ENCODE measurements around the gene HSPE1.

HSPE1 gene

DNA sequence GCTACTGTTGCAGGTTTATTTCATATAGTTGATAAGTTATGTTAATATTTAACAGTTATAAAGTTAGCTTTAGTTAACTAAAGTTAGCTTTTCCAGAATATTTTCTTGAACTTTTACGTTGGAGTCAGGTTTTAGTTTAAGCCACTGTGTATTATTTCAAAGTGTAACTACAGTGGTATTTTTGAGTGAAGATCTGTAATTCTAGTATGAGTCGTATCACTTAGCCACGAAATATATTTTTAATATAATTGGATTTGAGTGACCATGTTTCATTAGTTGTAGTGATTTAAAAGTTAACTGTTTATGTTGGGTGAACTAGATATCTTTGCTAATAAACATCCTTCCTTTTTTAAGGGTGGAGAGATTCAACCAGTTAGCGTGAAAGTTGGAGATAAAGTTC, 2.5 kb downstream of the HSPE1 start:
- peak overlapping the region; percentile 73; the same call in 1 of the 2 replicates for H3K4me2 ChIP-seq (ENCODE audit: insufficient read depth, low read length)
- peaks cover 51% of the 10 kb centered on the region for H3K36me3 ChIP-seq (ENCODE audit: insufficient read depth, low read length)
- no peak overlapping the region; the same call in 1 of the 2 replicates for H3K27ac ChIP-seq (ENCODE audit: low read length)
- H3K4me3 ChIP-seq (ENCODE audit: low read depth in 1 of 2, low read length in 2 of 2) = peak overlapping the region in 1 of 2 experiments; percentile 73; a peak in 1 of 4 replicates
- no peak for DNase-seq
- H4K20me1 ChIP-seq (ENCODE audit: insufficient read depth, low read length) = peaks cover 22% of the 10 kb centered on the region
- no peaks in the 10 kb centered on the region for H3K9me3 ChIP-seq (ENCODE audit: insufficient read depth, low read length, severe bottlenecking)
- H3K9ac ChIP-seq (ENCODE audit: low read depth, low read length) = peak overlapping the region; percentile 74; the same call in 1 of the 2 replicates
- H3K79me2 ChIP-seq (ENCODE audit: insufficient read depth, low read length) = peaks cover 75% of the 10 kb centered on the region
- TF ChIP-seq EZH2 (IDR thresholded peaks at IDR 0.05; ENCODE audit: borderline replicate concordance, low read depth, low read length, severe bottlenecking) = no peak
- TF ChIP-seq, protein P1, sequence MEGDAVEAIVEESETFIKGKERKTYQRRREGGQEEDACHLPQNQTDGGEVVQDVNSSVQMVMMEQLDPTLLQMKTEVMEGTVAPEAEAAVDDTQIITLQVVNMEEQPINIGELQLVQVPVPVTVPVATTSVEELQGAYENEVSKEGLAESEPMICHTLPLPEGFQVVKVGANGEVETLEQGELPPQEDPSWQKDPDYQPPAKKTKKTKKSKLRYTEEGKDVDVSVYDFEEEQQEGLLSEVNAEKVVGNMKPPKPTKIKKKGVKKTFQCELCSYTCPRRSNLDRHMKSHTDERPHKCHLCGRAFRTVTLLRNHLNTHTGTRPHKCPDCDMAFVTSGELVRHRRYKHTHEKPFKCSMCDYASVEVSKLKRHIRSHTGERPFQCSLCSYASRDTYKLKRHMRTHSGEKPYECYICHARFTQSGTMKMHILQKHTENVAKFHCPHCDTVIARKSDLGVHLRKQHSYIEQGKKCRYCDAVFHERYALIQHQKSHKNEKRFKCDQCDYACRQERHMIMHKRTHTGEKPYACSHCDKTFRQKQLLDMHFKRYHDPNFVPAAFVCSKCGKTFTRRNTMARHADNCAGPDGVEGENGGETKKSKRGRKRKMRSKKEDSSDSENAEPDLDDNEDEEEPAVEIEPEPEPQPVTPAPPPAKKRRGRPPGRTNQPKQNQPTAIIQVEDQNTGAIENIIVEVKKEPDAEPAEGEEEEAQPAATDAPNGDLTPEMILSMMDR (IDR thresholded peaks at IDR 0.05; ENCODE audit: borderline replicate concordance, extremely low read depth, low read length, poor library complexity, severe bottlenecking) = no peak
- no peak for ATAC-seq (ENCODE audit: insufficient read depth, low read depth)
- H2AFZ ChIP-seq (ENCODE audit: low read depth, low read length) = no peak overlapping the region
- H3K27me3 ChIP-seq (ENCODE audit: insufficient read depth, low read length, poor library complexity) = no peaks in the 10 kb centered on the region
- peaks cover 26% of the 10 kb centered on the region for H3K4me1 ChIP-seq (ENCODE audit: insufficient read depth, low read length)

DNA sequence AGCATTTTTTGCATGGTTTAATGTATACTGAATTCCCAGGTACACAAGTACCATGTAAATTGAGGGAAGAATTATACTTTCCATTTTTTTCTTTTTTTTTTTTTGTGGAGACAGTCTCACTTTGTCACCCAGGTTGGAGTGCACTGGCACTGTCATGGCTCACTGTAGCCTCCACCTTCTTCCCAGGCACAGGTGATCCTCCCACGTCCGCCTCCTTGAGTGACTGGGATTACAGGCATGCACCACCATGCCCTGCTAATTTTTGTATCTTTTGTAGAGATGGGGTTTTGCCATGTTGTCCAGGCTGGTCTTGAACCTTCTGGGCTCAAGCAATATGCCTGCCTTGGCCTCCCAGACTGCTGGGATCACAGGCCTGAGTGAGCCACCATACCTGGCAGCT, 3.8 kb downstream of the HSPE1 start:
- H3K9me3 ChIP-seq (ENCODE audit: insufficient read depth, low read length, severe bottlenecking) = no peaks in the 10 kb centered on the region
- no peak overlapping the region for H2AFZ ChIP-seq (ENCODE audit: low read depth, low read length)
- ATAC-seq (ENCODE audit: insufficient read depth, low read depth) = no peak
- peaks cover 9% of the 10 kb centered on the region; the same call in 1 of the 2 replicates for H4K20me1 ChIP-seq (ENCODE audit: insufficient read depth, low read length)
- no peak overlapping the region for H3K4me2 ChIP-seq (ENCODE audit: insufficient read depth, low read length)
- peaks cover 19% of the 10 kb centered on the region for H3K4me1 ChIP-seq (ENCODE audit: insufficient read depth, low read length)
- no peak for DNase-seq
- H3K9ac ChIP-seq (ENCODE audit: low read depth, low read length) = no peak overlapping the region
- H3K79me2 ChIP-seq (ENCODE audit: insufficient read depth, low read length) = peaks cover 62% of the 10 kb centered on the region
- TF ChIP-seq, protein P1 (IDR thresholded peaks at IDR 0.05; ENCODE audit: borderline replicate concordance, extremely low read depth, low read length, poor library complexity, severe bottlenecking) = no peak
- no peak for TF ChIP-seq EZH2 (IDR thresholded peaks at IDR 0.05; ENCODE audit: borderline replicate concordance, low read depth, low read length, severe bottlenecking)
- H3K36me3 ChIP-seq (ENCODE audit: insufficient read depth, low read length) = peaks cover 44% of the 10 kb centered on the region
- H3K4me3 ChIP-seq (ENCODE audit: low read depth in 1 of 2, low read length in 2 of 2) = no peak overlapping the region
- H3K27me3 ChIP-seq (ENCODE audit: insufficient read depth, low read length, poor library complexity) = no peaks in the 10 kb centered on the region
- H3K27ac ChIP-seq (ENCODE audit: low read length) = no peak overlapping the region

DNA sequence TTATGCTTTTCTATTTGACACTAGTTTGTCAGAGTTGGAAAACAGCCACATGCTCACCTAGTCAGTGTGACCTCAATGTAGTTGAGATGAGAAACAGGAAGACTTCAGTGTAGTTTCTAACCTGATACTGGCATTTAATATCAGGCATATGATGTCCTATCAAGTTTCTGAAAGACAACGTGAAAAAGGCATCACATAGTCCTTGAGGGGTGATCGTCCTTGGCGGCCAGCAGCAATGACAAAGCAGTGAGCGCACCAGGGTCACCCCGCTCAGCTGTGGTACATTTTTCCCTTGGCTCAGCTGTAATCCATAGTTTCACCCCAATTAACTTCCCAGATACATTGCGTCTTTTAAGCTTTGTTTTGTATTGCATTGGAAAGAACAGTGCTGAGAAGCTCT, 4.3 kb downstream of the HSPE1 start:
- Histone ChIP-seq H3K79me2 (ENCODE audit: insufficient read depth, low read length) (peaks cover 57% of the 10 kb centered on the region), H3K36me3 (ENCODE audit: insufficient read depth, low read length) (peaks cover 39% of the 10 kb centered on the region), H2AFZ (ENCODE audit: low read depth, low read length) (no peak overlapping the region), H3K4me2 (ENCODE audit: insufficient read depth, low read length) (no peak overlapping the region), H3K27ac (ENCODE audit: low read length) (no peak overlapping the region), H3K9ac (ENCODE audit: low read depth, low read length) (no peak overlapping the region), H3K9me3 (ENCODE audit: insufficient read depth, low read length, severe bottlenecking) (no peaks in the 10 kb centered on the region), H4K20me1 (ENCODE audit: insufficient read depth, low read length) (peaks cover 8% of the 10 kb centered on the region; the same call in 1 of the 2 replicates), H3K4me1 (ENCODE audit: insufficient read depth, low read length) (peaks cover 19% of the 10 kb centered on the region), H3K27me3 (ENCODE audit: insufficient read depth, low read length, poor library complexity) (no peaks in the 10 kb centered on the region), H3K4me3 (ENCODE audit: low read depth in 1 of 2, low read length in 2 of 2) (no peak overlapping the region)
- TF ChIP-seq, protein P1 (IDR thresholded peaks at IDR 0.05; ENCODE audit: borderline replicate concordance, extremely low read depth, low read length, poor library complexity, severe bottlenecking) = no peak
- TF ChIP-seq EZH2 (IDR thresholded peaks at IDR 0.05; ENCODE audit: borderline replicate concordance, low read depth, low read length, severe bottlenecking) = no peak
- ATAC-seq (ENCODE audit: insufficient read depth, low read depth) (no peak), DNase-seq (no peak)

All from DND-41 (cell line).